HepG2 (cell line): Measurements from ENCODE around the gene EIF5A. TPM values are rescaled to one million over a fixed set of nuclear protein-coding genes. Genes with fewer than 3 reads are reported as not detected.

Experiments used
- ARID3A ChIP-seq: IDR thresholded peaks from 2 replicates; pipeline ENCODE4 v1.6.1; 2012; ENCODE audit warnings: low read depth, low read length, improper control_type of control experiment
- E2F2 ChIP-seq: sonication (generic); formaldehyde crosslinking; IDR thresholded peaks from 2 replicates; pipeline ENCODE4 v1.4.0; 2020; ENCODE audit warnings: missing genetic modification reagents, borderline replicate concordance
- FOXA3 ChIP-seq: IDR thresholded peaks from 2 replicates; pipeline ENCODE4 v1.6.1; 2016; ENCODE audit warnings: missing genetic modification reagents, missing compliant biosample characterization
- FOXP1 ChIP-seq, 2 experiments: fragments of 450-650 bp in 1 of 2; IDR thresholded peaks; 2 replicates each; pipeline ENCODE4 v1.6.1; 2017 to 2018; ENCODE audit warnings: antibody characterized with exemption in 1 of 2
- HNRNPL ChIP-seq: fragments of 200-400 bp; formaldehyde crosslinking; IDR thresholded peaks from 2 replicates; pipeline ENCODE4 v1.6.1; 2017; ENCODE audit warnings: mild to moderate bottlenecking, low read depth, low read length
- MIER3 ChIP-seq: IDR thresholded peaks from 2 replicates; pipeline ENCODE4 v1.6.1; 2016; ENCODE audit warnings: missing compliant biosample characterization, borderline replicate concordance
- PRDM10 ChIP-seq: sonication (generic); formaldehyde crosslinking; IDR thresholded peaks from 2 replicates; pipeline ENCODE4 v1.4.0; 2020; ENCODE audit warnings: low read depth, missing genetic modification reagents
- SETDB1 ChIP-seq: sonication (generic); formaldehyde crosslinking; IDR thresholded peaks from 2 replicates; pipeline ENCODE4 v1.5.1; 2020; ENCODE audit warnings: missing genetic modification reagents, mild to moderate bottlenecking, borderline replicate concordance
- YY1 ChIP-seq: IDR thresholded peaks from 2 replicates; pipeline ENCODE4 v1.6.1; 2011; ENCODE audit warnings: low read length, low read depth, moderate library complexity, mild to moderate bottlenecking; ENCODE audit not compliant: insufficient read depth, insufficient replicate concordance
- ZNF142 ChIP-seq: sonication (generic); formaldehyde crosslinking; IDR thresholded peaks from 2 replicates; pipeline ENCODE4 v1.4.0; 2020; ENCODE audit warnings: missing genetic modification reagents
- ZNF205 ChIP-seq: IDR thresholded peaks from 2 replicates; pipeline ENCODE4 v1.6.1; 2018; ENCODE audit warnings: missing biosample characterization, missing genetic modification reagents
- ZNF280B ChIP-seq: sonication (generic); formaldehyde crosslinking; IDR thresholded peaks from 2 replicates; pipeline ENCODE4 v1.5.0; 2020; ENCODE audit warnings: missing genetic modification reagents, mild to moderate bottlenecking, borderline replicate concordance
- ZNF816 ChIP-seq: sonication (generic); formaldehyde crosslinking; IDR thresholded peaks from 2 replicates; pipeline ENCODE4 v1.8.0; 2022; ENCODE audit warnings: missing genetic modification reagents, mild to moderate bottlenecking, borderline replicate concordance
- ZSCAN30 ChIP-seq: sonication (generic); formaldehyde crosslinking; IDR thresholded peaks from 2 replicates; pipeline ENCODE4 v1.5.0; 2020; ENCODE audit warnings: mild to moderate bottlenecking, missing genetic modification reagents
- polyA plus RNA-seq, 8 experiments: library from polyadenylated mRNA; depleted of rRNA in 3 of 8; stranded (reverse) in 7 of 8; unstranded in 1 of 8; fragments of >200 nt; fragmentation: Illumina TruSeq in 4 of 8; extraction: Trizol in 4 of 8; gene quantifications; 2 replicates each; pipeline versions ENCODE4 v1.2.1 to v1.2.3, GENCODE V29; 2011 to 2016; ENCODE audit warnings: low read depth in 4 of 8, missing spikeins in 1 of 8, mixed read lengths in 1 of 8; ENCODE audit not compliant: insufficient read depth in 1 of 8
- total RNA-seq, 5 experiments: library from RNA; depleted of rRNA; stranded (reverse); fragments of >200 nt; fragmentation: Illumina TruSeq; extraction: Trizol; gene quantifications; 2 replicates each; pipeline ENCODE4 v1.2.3, GENCODE V29; 2016; ENCODE audit warnings: low read depth in 1 of 5

EIF5A gene
- total and polyA plus RNA-seq, 2 of the 13 experiments (the other 11 are each of a cell fraction or from before 2014, with no cell fraction given): 319 to 337 TPM

GRCh38 chr17:7356072-7356549 lies 48.7 kb downstream of the EIF5A start (continued):
- TF ChIP-seq E2F2 (no peak), ZNF142 (CRISPR knock-in tag) (no peak), ZSCAN30 (CRISPR knock-in tag) (no peak), ARID3A (no peak), HNRNPL (peak; percentile 70; the same call in 1 of the 2 replicates), YY1 (peak; percentile 60), FOXA3 (CRISPR knock-in tag) (0 out of 2 replicates have a peak, but pooled peaks have one; percentile 16), FOXP1 (IDR thresholded peaks at IDR 0.05) (no peak), FOXP1 (CRISPR knock-in tag; IDR thresholded peaks at IDR 0.05) (no peak), PRDM10 (no peak), SETDB1 (CRISPR knock-in tag) (no peak), ZNF816 (no peak), MIER3 (CRISPR knock-in tag) (peak; percentile 65; the same call in 1 of the 2 replicates), ZNF280B (CRISPR knock-in tag) (peak; percentile 71; the same call in 1 of the 2 replicates), ZNF205 (peak; percentile 78; the same call in 1 of the 2 replicates)
